Measurements from ENCODE around the gene CEP170B.
"Not testable (repeated sequence)": the region's sequence is repeated elsewhere in the genome, so short reads cannot be mapped to it uniquely, and the experiment has no call there.

The CEP170B gene

GRCh38 chr14:104843442-104844305 is 21.4 kb upstream of the CEP170B start:
- peak overlapping the region in 2 of 7 experiments; percentile 15 to 40 for H3K4me3 ChIP-seq
- no peak overlapping the region for H3K27ac ChIP-seq

- Histone ChIP-seq H3K27ac (no peak overlapping the region), H3K4me3 (peak overlapping the region in 1 of 7 experiments; percentile 40)
These were observed 20.6 kb upstream of the CEP170B start for GRCh38 chr14:104844306-104845032.

- no peak overlapping the region for H3K4me3 ChIP-seq
These were observed 19.9 kb upstream of the CEP170B start for GRCh38 chr14:104845033-104845666.

GRCh38 chr14:104845834-104846441 is 19.1 kb upstream of the CEP170B start:
- H3K27ac ChIP-seq, result no peak overlapping the region
- no peak overlapping the region for H3K4me3 ChIP-seq

More at GRCh38 chr14:104845033-104845666, 19.9 kb upstream of the CEP170B start:
- no peak overlapping the region for H3K27ac ChIP-seq

GRCh38 chr14:104852280-104852663 is 12.8 kb upstream of the CEP170B start:
- Histone ChIP-seq H3K4me3 (no peak overlapping the region), H3K27ac (no peak overlapping the region)

- Histone ChIP-seq H3K4me3 (no peak overlapping the region), H3K27ac (no peak overlapping the region)
These were observed 9.5 kb upstream of the CEP170B start for GRCh38 chr14:104855532-104856090.

GRCh38 chr14:104856157-104856868 is 8.8 kb upstream of the CEP170B start:
- no peak overlapping the region for H3K27ac ChIP-seq
- H3K4me3 ChIP-seq, result no peak overlapping the region

GRCh38 chr14:104856869-104857860 is 7.9 kb upstream of the CEP170B start:
- Histone ChIP-seq H3K27ac (no peak overlapping the region), H3K4me3 (no peak overlapping the region)

- not testable (repeated sequence) for H3K4me3 ChIP-seq, H3K27ac ChIP-seq
These were observed 7.1 kb upstream of the CEP170B start for GRCh38 chr14:104857931-104858330.

GRCh38 chr14:104858811-104859426 is 6.1 kb upstream of the CEP170B start:
- no peak overlapping the region for H3K27ac ChIP-seq

GRCh38 chr14:104859900-104860299 is 5.2 kb upstream of the CEP170B start:
- no peak overlapping the region for H3K4me3 ChIP-seq
- no peak overlapping the region for H3K27ac ChIP-seq

More at GRCh38 chr14:104858811-104859426, 6.1 kb upstream of the CEP170B start:
- H3K4me3 ChIP-seq, result no peak overlapping the region

GRCh38 chr14:104860414-104860813 is 4.7 kb upstream of the CEP170B start:
- Histone ChIP-seq H3K27ac (no peak overlapping the region), H3K4me3 (no peak overlapping the region)

GRCh38 chr14:104863131-104863862 is 1.8 kb upstream of the CEP170B start:
- peak overlapping the region in 4 of 7 experiments; percentile 56 to 86 (median 76) for H3K4me3 ChIP-seq
- H3K27ac ChIP-seq, result peak overlapping the region in 5 of 21 experiments; percentile 61 to 95 (median 86)

GRCh38 chr14:104863923-104864266 is 1.2 kb upstream of the CEP170B start:
- peak overlapping the region in 15 of 21 experiments; percentile 59 to 95 (median 86) for H3K27ac ChIP-seq

GRCh38 chr14:104864267-104865080 is 594 bp upstream of the CEP170B start:
- H3K27ac ChIP-seq, result peak overlapping the region; percentile 52 to 95 (median 82)

More at GRCh38 chr14:104863923-104864266, 1.2 kb upstream of the CEP170B start:
- peak overlapping the region; percentile 42 to 86 (median 69) for H3K4me3 ChIP-seq

More at GRCh38 chr14:104864267-104865080, 594 bp upstream of the CEP170B start:
- peak overlapping the region; percentile 42 to 86 (median 69) for H3K4me3 ChIP-seq

Data from skin epidermis (tissue), 12 donors.